HG02938 (cell line): ENCODE data around the gene STX18.
"Not testable (repeated sequence)": the region's sequence is repeated elsewhere in the genome, so short reads cannot be mapped to it uniquely, and the experiment has no call there.

Experiments used
- ATAC-seq: cut with Tn5 transposase; IDR thresholded peaks from one replicate; pipeline ENCODE4 v1.9.1; 2021; ENCODE audit warnings: mild to moderate bottlenecking, moderate library complexity; ENCODE audit not compliant: unreplicated experiment

STX18 gene

DNA sequence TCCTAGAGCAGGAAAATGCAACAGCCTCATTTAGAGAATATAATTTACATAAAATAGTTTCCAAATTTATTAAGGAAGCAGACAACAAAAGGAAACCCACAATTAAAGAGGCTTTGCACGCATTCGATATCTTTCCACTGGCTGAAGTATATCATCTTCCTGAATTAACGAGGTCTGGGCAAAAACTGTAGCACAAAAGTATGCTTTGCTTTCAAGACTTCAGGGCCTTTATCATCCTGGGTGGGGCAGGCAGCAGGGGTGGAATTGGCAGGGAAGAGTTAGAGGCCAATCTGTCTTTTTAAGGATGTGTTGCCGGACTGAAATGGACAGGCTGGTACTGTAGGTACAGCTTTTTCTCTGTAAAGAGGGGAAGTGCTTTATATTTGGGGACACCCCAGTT, 17.0 kb upstream of the STX18 start:
- ATAC-seq: no peak

DNA sequence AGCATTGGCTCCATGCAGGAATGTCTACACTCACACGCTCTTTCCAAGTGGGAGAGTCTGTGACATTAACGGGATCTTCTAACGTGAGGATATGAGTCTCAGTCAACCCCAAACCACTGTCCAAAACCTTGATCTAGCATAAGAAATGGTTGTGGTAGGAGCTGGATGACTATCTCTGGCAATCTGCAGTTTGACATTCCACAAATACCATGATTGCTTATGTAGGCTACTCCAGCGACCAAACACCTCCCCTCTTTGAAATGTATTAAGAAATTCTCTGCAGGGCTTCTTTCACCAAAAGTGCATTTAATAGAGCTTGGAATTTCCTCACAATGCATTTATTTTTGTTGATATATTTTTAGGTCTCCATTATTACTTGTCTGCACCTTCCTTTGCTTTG, 14.1 kb upstream of the STX18 start:
- ATAC-seq: no peak

DNA sequence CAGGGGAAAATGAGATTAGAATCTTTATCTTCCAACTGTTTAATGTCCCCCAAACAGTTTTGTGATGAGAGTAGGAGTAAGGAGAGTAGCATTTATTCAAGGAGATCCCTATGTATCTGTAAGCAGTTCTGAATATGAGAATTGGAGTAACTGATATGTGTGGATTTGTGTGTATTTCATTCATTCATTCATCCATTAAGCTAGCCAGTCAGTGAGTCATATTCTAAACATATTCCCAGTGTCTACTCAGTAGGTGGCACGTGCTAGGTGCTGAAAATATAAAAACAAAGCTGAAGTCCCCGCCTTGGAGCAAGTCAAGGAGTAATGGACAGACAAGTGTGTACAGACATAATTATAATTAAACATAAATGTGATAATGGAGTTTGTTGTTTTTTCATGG, 12.4 kb upstream of the STX18 start:
- ATAC-seq: no peak

DNA sequence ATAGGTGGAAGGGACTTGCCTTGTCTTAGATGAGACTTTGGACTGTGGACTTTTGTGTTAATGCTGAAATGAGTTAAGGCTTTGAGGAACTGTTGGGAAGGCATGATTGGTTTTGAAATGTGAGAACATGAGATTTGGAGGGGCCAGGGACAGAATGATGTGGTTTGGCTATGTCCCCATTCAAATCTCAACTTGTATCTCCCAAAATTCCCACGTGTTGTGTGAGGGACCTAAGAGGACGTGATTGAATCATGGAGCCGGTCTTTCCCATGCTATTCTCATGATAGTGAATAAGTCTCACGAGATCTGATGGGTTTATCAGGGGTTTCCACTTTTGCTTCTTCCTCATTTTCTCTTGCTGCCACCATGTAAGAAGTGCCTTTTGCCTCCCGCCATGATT, 10.2 kb upstream of the STX18 start:
- not testable (repeated sequence) for ATAC-seq

DNA sequence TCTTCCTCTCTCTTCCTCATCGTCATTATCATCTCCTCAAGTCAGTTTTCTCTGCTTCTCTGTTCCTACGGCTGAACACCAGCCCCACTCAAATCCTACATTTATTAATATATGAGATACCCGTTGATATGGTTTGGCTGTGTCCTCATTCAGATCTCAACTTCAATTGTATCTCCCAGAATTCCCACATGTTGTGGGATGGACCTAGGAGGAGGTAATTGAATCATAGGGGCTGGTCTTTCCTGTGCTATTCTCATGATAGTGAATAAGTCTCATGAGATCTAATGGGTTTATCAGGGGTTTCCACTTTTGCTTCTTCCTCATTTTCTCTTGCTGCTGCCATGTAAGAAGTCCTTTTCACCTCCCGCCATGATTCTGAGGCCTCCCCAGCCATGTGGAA, 8.3 kb upstream of the STX18 start:
- ATAC-seq: not testable (repeated sequence)

DNA sequence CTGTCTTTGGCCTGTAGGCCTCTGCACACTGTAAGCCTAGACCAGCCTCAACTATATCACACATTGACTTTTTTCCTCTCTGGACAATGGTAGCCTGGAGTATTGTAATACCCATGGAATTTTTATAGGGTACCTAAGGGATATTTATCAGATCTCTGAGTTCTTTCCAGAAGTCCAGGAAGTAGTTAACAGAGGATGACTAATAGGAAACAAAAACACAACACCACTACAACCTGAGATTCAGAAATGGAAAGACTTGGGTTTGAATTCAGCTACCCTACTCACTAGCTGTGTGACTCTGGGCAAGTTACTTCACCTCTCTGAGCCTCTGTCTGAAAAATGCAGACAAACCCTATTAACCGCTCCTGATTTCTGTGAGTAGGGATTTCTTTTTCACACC, 7.7 kb upstream of the STX18 start:
- no peak for ATAC-seq

DNA sequence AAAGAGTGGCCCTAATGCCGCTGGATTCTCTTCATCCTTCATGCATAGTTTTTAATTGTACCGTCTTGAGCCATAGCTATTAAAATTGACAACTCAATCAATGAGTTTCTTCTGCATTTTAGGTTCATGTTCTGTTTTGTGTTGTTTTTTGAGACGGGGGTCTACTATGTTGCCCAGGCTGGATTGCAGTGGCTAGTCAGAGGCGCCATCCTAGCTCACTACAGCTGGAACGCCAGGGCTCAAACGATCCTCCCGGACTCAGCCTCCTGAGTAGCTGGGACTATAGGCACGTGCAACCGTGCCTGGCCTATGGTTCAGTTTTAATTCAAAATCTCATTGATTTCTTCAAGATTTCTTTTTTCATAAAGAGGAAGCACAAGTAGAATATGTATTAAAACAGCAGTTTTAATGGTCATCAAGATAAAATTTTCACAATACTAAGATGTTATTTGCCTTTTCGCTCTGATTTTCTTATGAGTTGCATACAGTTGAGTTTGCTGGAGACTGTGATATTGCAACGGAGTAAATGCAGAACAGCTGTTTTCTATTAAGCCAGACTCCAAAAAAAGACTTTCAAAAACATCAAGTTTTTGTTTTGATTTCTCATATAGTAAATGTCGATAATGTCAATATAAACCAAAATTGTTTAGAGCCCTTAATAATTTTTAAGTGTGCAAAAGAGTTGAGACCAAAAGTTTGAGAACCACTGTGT, 1.1 kb upstream of the STX18 start:
- ATAC-seq: no peak

DNA sequence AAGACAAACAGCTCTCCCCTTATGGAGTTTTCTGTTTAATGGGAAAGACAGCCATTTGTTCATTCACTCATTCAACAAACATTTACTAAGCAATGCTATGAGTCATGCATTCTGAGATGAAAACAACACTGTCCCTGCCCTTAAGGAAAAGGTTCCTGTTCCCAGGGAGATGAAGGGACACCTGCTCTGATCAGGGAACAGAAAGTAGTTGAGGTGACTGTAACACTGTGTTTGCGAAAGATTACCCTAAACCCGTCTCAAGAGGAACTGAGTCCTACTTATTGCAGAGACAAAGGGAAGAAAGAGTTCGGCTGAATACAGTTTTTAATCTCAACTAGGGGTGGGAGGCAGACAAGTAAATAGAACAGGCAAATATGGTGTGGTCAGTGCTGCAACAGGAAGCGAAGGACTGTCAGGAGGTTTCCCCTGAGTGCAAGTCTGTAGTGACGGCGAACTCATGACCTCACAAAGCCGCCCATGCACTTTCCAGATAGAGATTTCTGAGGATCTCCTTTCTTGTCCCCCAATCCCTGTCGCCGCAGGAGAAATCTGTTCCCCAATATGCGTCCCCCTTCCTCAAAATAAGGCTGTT, 712 bp downstream of the STX18 start:
- peak; percentile 55 for ATAC-seq

DNA sequence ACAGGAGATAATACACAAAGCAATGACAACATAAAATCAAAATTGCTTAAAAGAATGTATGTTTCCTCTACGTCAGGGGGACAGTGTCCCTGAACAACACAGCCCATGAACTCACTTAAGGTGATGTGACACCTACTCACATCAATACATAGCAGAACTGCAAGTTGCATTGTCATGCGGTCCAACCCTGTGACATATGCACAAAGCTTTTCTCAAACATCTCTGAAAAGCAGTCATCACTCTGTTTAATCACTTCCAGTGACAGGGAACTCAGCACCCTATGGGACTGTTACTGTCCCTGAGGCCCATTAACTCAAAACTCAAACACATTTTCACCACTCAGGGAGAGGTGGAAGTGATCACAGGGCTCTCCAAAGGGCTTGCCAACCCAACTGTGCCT, 2.4 kb downstream of the STX18 start:
- ATAC-seq: no peak

DNA sequence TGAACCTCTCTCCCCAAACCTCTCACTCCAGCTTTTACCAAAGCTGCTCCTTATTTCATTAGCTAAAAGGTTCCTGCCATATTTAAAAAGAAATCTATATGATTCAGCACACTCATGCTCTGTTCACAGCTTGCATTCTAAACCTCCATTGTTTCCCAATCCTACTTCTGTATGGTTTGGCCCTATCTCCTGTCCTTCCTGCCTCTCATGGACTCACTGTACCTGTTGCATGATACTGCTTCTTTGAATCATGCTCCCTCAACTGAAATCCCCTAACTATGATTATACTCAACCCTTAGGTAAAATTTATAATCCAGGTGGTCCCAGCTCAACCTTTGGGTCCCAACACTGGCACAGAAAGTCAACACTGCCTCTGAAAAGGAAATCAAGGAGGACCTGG, 6.3 kb downstream of the STX18 start:
- no peak for ATAC-seq

DNA sequence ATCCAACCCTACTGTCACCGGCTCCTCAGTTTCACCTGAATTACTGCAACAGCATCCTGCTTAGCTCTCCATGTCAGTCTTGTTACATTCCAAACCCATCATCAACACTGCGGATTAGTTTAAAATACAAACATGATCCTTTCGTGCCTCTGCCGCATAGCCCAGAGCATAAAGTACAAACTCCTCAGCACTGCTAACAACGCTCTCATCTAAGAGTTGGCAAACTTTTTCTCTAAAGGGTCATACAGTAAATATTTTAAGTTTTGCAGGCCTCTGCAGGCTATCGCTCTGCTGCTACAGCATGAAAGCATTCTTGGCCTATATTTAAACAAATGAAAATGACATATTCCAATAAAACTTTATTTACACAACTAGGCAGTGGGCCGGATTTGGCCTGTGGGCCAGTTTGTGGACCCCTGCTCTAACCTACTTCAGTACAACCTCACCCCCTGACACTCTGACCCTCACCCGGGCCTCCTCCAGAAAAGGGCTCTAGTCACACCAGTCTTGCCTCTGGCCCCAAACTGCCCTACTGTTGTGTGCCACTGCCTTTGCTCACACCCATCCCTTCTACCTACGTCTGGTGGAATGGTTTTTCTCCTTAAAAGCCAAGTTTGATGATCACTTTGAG, 7.2 kb downstream of the STX18 start:
- ATAC-seq: no peak

DNA sequence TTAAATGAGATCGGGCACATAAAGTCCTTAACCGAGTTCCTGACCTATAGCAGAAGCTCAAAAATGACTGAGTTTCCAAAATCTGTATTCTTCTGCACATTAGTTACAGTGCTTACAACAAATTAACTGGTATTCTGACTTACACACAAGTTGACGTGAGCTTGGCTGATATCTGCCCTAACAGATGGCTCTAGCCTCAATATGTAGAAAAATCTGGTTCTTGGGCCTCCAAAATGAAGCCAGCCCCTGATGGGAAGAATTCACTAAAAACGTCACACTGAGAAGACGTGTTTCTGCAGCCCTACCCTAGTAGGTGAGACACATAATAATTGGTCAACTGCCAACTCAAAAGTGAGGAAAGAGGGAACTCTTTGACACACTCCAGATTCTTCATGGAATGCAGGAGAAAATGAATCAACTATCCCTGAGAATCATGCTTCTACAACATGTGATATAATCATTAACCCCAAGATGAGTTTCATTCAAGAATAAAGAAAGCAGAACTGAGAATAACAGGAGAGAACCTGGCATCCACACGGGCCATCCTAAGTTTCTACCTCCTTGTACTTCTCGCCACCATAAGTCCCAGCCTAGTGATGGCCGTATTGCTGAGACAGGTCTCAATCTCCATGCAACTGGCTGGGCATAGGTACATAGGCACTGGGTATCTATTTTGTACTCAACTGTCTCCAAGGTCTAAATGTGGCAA, 8.2 kb downstream of the STX18 start:
- no peak for ATAC-seq

DNA sequence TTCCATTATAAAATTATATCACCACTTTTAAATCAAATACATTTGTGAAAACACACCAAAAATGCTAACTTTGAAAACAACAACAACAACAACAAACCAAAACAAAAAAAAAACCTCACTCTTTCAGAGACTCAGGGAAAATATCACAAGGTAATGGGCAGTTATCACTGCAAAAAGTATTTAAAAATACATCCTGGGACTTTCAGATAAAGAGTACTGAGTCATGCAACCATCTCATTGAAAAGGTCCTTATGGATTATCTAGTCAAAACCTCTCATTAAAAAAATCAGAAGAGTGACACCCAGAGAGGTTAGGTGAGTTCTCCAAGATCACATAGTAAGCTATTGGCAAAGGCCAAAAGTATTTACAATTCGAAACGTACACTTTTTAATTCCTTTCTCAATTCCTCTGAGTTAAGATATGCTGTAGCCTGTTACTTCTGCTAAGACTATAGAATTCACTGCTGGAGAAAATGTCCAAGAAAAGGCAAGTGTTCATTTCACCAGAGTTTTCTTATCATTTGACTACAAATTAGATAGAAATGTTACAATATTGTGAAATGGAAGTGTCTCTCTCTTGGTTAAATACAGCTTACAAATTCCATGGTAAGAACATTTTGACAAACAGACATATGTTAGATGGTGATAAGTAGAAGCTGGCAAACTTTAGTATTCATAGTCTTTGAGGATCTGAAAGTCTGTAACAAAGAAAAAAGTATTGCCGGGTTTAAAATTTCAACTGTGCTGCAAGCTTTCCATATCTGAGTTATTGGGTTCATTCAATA, 9.3 kb downstream of the STX18 start:
- ATAC-seq: no peak

DNA sequence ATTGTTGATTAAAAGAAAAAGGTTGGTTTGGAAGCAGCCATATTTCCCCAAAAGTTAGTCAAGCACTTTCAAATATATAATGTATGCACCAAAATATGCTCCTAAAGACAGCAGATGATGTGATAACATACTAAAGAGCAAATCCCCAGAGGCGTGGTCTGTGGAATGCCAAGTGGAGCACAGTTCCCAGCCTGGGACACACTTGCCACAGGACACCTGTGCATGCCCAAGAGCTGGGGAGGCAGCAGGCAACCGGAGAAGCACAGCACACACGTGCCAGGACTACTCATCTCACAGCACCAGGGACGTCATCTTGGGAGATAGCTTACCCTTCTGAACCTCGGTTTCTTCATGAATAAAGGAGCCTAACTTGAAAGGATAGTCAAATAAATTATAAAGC, 12.5 kb downstream of the STX18 start:
- no peak for ATAC-seq

DNA sequence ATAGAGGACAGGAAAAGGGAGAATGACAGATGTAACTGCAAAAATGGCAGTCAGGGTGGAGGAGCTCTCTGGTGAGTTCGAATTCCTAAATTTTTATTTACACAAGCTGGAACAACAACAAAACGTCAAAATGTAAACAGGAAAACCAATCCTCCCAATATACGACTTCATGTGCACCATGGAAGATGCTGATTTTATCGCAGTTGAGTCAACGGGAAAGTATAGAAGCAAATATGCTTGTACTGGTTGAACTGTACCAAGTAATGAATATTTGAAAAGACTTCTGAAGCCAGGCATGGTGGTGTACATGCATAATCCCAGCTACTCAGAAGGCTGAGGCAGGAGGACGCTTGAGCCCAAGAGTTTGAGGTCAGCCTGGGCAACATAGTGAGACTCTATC, 15.4 kb downstream of the STX18 start:
- ATAC-seq: no peak

DNA sequence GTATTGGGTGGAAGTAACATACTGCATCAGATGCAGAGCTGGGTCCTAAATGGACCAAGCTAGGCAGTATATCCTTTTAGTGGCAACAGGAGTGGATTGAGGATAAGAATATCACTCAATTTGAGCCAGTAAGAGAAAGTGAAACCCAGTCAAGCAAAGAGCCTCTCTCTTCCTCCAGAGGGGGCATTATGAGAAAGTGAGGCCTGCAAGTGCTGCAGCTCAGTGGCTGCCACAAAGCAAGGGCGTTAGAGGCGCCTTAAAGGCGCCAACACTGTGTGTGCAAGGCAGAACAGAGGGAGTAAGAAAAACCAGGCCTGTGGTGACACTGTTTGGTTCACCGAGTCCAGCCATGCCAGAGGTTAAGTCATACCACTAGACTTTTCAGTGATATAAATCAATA, 17.5 kb downstream of the STX18 start:
- peak; percentile 97 for ATAC-seq

DNA sequence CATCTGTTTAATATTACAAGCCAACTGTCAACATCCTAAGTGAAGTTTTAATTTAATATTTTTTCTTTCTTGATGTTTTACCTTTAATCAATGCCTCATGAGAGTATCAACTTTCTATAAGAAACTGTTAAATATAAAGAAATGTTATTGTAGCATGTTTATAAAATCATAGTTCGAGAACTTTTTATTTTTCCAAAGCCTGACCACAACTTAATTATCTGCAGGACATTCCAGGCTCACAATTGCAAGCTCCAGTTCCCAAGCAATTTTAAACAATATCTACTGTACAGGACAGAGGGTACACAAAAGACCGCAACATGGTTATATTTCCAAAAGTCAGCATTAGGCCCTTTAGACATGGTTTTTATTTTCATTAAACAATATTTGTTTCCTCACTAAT, 20.1 kb downstream of the STX18 start:
- ATAC-seq: no peak

DNA sequence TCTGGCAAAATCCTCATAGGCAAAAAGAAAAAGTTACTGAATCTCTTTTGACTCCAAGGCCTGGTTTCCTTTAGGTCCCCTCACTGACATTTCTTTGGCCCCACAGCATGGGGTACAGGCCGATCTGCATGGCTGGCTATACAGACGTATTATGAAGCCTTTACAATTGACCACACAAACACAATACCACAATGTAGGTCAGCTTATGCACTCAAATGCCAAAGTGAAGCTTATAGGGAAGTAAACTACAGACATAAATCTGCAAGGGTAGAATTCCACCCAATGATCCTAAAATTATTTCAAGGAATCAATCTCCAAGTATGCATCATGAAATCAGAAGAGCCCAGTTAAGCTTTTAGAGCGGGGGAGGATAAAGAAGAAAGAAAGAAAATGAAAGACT, 20.7 kb downstream of the STX18 start:
- no peak for ATAC-seq

DNA sequence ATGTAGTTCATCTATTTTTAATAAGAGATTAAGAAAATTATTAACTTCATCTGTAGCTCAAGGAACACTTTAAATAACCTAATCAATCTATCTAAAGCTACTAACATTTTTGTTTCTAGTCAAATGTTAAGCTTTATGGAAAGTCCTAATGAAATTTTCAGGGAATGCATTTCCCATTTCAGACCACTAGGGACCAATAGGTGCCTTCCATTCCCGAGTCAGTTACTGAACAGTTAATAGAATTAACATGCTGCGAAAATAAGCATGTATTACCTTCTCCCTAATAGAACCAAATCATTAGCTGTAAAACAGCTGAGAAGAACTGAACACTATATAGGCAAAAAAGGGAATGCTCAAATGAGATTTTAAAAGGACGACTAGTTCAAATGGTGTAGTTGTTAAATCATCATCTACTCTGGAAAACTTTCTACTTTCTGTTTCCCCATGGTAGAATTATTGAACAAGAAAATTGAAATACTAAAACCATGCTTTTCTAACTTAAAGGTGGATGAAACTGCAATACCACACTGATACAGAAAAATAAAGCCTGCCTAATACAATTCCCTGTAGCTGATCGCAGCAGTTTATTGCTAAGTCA, 22.5 kb downstream of the STX18 start:
- ATAC-seq: no peak

DNA sequence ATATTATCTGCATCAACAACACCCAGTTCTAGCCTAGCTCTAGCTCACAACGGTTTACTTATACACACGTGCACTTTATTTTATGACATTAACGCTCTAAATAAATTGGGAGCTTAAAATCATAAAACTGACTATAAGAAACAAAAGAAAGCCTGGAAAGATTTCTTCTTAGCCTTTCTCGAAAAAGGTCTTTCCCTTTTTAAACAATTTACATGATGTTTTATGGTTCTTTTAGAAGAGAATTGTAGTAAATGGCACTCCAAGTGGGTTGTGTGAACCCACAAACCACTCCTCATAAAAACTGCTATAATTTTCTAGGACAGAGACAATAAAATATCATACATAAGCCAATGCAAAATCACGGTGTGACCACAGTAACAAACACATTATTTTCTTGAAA, 23.1 kb downstream of the STX18 start:
- no peak for ATAC-seq

DNA sequence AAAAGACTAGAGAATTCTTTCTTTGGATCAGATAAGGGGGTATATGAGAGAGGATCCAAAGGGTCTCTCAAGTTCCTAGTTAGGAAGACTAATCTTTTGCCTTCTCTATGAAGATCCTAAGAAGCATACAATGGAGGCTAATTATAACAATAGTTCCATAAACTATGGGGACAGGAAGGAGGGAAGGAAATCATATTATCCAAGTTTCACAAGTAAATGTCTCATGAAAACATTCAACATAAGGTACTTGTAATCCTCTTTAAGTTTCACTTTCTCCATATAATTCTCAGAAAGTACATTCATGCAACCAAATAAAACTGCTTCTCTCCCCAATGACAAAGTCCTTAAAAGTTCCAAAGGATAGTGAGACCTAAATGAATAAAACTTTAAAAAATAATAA, 27.1 kb downstream of the STX18 start:
- no peak for ATAC-seq
